ENCODE measurements around the gene FCN1. TPM values are rescaled to one million over a fixed set of nuclear protein-coding genes. Genes with fewer than 3 reads are reported as not detected.

Gene FCN1
- total RNA-seq, 4 donors from 2014 or later, result 0.16 to 0.42 (median 0.34) TPM

GRCh38 chr9:134888603-134889190 lies 29.0 kb downstream of the FCN1 start:
- 86% methylated on average over 13 of the region's 14 CpGs for WGBS
- no peaks in the 10 kb centered on the region for H3K9me3 ChIP-seq
- TF ChIP-seq EP300 (IDR thresholded peaks at IDR 0.05), result no peak
- TF ChIP-seq CTCF (IDR thresholded peaks at IDR 0.05), result no peak
- TF ChIP-seq POLR2AphosphoS5 (IDR thresholded peaks at IDR 0.05), result no peak

GRCh38 chr9:134887686-134888602 lies 29.8 kb downstream of the FCN1 start:
- Histone ChIP-seq H3K4me3 (no peak overlapping the region), H3K4me1 (no peaks in the 10 kb centered on the region), H3K9me3 (no peaks in the 10 kb centered on the region), H3K36me3 (no peaks in the 10 kb centered on the region), H3K27me3 (no peaks in the 10 kb centered on the region), H3K27ac (no peak overlapping the region)
- TF ChIP-seq POLR2AphosphoS5 (IDR thresholded peaks at IDR 0.05) (no peak), EP300 (IDR thresholded peaks at IDR 0.05) (no peak), POLR2A (IDR thresholded peaks at IDR 0.05) (no peak), CTCF (IDR thresholded peaks at IDR 0.05) (no peak)
- WGBS, result 86% methylated on average over 22 of the region's 27 CpGs
- DNase-seq (ENCODE audit: low spot score in 2 of 2), result no peak

More at GRCh38 chr9:134888603-134889190, 29.0 kb downstream of the FCN1 start:
- Histone ChIP-seq H3K27ac (no peak overlapping the region), H3K4me1 (no peaks in the 10 kb centered on the region), H3K36me3 (no peaks in the 10 kb centered on the region), H3K4me3 (no peak overlapping the region), H3K27me3 (no peaks in the 10 kb centered on the region)
- no peak for DNase-seq (ENCODE audit: low spot score in 2 of 2)

GRCh38 chr9:134887219-134887618 lies 30.5 kb downstream of the FCN1 start:
- TF ChIP-seq CTCF (IDR thresholded peaks at IDR 0.05), result no peak
- TF ChIP-seq EP300 (IDR thresholded peaks at IDR 0.05), result no peak
- no peak for TF ChIP-seq POLR2A (IDR thresholded peaks at IDR 0.05)
- TF ChIP-seq POLR2AphosphoS5 (IDR thresholded peaks at IDR 0.05), result no peak
- H3K27ac ChIP-seq, result no peak overlapping the region
- no peaks in the 10 kb centered on the region for H3K9me3 ChIP-seq
- H3K4me1 ChIP-seq, result no peaks in the 10 kb centered on the region
- no peak for DNase-seq (ENCODE audit: low spot score in 2 of 2)
- no peaks in the 10 kb centered on the region for H3K27me3 ChIP-seq
- 90% methylated on average over 9 of the region's 10 CpGs for WGBS
- H3K4me3 ChIP-seq, result no peak overlapping the region
- no peaks in the 10 kb centered on the region for H3K36me3 ChIP-seq

- 100% methylated on average over 10 of the region's 11 CpGs for WGBS
- no peak overlapping the region for H3K4me3 ChIP-seq
- no peaks in the 10 kb centered on the region for H3K36me3 ChIP-seq
- no peak for DNase-seq (ENCODE audit: low spot score in 2 of 2)
- no peak for TF ChIP-seq EP300 (IDR thresholded peaks at IDR 0.05)
- no peak for TF ChIP-seq POLR2AphosphoS5 (IDR thresholded peaks at IDR 0.05)
- TF ChIP-seq POLR2A (IDR thresholded peaks at IDR 0.05), result no peak
- TF ChIP-seq CTCF (IDR thresholded peaks at IDR 0.05), result no peak
- H3K27me3 ChIP-seq, result no peaks in the 10 kb centered on the region
- no peaks in the 10 kb centered on the region for H3K9me3 ChIP-seq
- H3K27ac ChIP-seq, result no peak overlapping the region
- H3K4me1 ChIP-seq, result no peaks in the 10 kb centered on the region
These were observed 31.2 kb downstream of the FCN1 start for GRCh38 chr9:134886413-134886913.
